ENCODE results near the gene MEIS2. TPM values are rescaled to one million over a fixed set of nuclear protein-coding genes. Genes with fewer than 3 reads are reported as not detected.

Gene MEIS2
- total RNA-seq, 1 experiment from 2014 or later = 17.5 TPM

DNA sequence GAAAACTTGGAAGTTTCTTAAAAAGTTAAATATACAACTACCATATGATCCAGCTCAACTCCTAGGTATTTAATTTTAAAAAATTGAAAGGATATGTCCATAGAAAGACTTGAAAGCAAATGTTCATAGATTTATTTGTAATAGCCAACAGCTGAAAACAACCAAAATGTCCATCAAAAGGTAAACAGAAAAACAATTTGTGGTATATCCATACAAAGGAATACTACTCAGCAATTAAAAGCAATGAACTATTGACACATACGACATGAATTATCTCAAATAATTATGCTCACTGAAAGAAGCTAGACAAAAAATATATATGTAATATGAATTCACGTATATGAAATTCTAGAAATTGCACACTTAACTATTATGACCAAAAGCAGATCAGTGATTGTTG lies 249.5 kb downstream of the MEIS2 start:
- Histone ChIP-seq H3K27me3 (ENCODE audit: low read length) (no peaks in the 10 kb centered on the region), H3K79me2 (ENCODE audit: low read length) (no peaks in the 10 kb centered on the region), H3F3A (ENCODE audit: low read length, unreplicated experiment) (no peaks in the 10 kb centered on the region), H3K9me3 (ENCODE audit: low read length) (no peaks in the 10 kb centered on the region), H3K36me3 (ENCODE audit: low read depth, low read length) (no peaks in the 10 kb centered on the region), H3K4me1 (ENCODE audit: insufficient read depth, low read length) (no peaks in the 10 kb centered on the region), H3K4me3 (ENCODE audit: low read length) (no peak overlapping the region), H2AFZ (ENCODE audit: low read length) (no peak overlapping the region), H3K27ac (ENCODE audit: low read length) (no peak overlapping the region), H3K9ac (ENCODE audit: low read length) (no peak overlapping the region), H3K9me2 (replicated peaks; ENCODE audit: low read length) (no peaks in the 10 kb centered on the region), H3K4me2 (ENCODE audit: low read length) (no peak overlapping the region), H4K20me1 (ENCODE audit: low read length) (no peaks in the 10 kb centered on the region)
- CTCF ChIA-PET = no interaction called here
- POLR2A ChIA-PET (ENCODE audit: unreplicated experiment) = no interaction called here
- TF ChIP-seq EZH2 (IDR thresholded peaks at IDR 0.05; ENCODE audit: low read length, unreplicated experiment) (no peak), EZH2phosphoT487 (IDR thresholded peaks at IDR 0.05; ENCODE audit: borderline replicate concordance, low read length) (no peak)
- TF ChIP-seq, protein P1, sequence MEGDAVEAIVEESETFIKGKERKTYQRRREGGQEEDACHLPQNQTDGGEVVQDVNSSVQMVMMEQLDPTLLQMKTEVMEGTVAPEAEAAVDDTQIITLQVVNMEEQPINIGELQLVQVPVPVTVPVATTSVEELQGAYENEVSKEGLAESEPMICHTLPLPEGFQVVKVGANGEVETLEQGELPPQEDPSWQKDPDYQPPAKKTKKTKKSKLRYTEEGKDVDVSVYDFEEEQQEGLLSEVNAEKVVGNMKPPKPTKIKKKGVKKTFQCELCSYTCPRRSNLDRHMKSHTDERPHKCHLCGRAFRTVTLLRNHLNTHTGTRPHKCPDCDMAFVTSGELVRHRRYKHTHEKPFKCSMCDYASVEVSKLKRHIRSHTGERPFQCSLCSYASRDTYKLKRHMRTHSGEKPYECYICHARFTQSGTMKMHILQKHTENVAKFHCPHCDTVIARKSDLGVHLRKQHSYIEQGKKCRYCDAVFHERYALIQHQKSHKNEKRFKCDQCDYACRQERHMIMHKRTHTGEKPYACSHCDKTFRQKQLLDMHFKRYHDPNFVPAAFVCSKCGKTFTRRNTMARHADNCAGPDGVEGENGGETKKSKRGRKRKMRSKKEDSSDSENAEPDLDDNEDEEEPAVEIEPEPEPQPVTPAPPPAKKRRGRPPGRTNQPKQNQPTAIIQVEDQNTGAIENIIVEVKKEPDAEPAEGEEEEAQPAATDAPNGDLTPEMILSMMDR (conservative IDR thresholded peaks at IDR 0.05; ENCODE audit: low read depth, low read length) = no peak
- intact Hi-C loops (cut with micrococcal nuclease) = no loop called here
- BruUV-seq (replicated peaks) = no TSS peak
- DNase-seq = no peak
- ATAC-seq = no peak

DNA sequence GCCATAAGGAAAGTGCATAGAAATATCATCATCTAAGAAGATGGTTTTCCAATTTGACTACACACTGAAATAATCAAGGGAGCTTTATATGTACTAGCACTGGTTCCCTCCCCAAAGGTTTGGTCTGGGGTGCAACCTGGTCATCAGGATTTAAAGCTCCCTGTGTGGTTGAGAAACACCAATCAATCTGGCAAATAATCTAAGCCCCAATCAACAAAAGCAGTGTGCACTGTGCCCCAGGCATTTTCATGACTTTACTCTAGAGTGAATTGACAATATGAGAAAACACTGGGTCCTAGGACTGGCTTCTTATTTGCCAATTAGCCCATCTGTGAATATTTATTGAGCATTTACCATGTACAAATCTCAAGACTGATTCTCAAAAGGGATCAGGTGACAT lies 255.1 kb downstream of the MEIS2 start:
- H3K27ac ChIP-seq (ENCODE audit: low read length) = no peak overlapping the region
- H3K27me3 ChIP-seq (ENCODE audit: low read length) = no peaks in the 10 kb centered on the region
- TF ChIP-seq EZH2 (IDR thresholded peaks at IDR 0.05; ENCODE audit: low read length, unreplicated experiment) = no peak
- no peak for TF ChIP-seq EZH2phosphoT487 (IDR thresholded peaks at IDR 0.05; ENCODE audit: borderline replicate concordance, low read length)
- TF ChIP-seq, protein P1 (conservative IDR thresholded peaks at IDR 0.05; ENCODE audit: low read depth, low read length) = no peak
- ATAC-seq = no peak
- H3K9me2 ChIP-seq (replicated peaks; ENCODE audit: low read length) = no peaks in the 10 kb centered on the region
- no peaks in the 10 kb centered on the region for H4K20me1 ChIP-seq (ENCODE audit: low read length)
- H3K36me3 ChIP-seq (ENCODE audit: low read depth, low read length) = no peaks in the 10 kb centered on the region
- no peaks in the 10 kb centered on the region for H3K9me3 ChIP-seq (ENCODE audit: low read length)
- no peak overlapping the region for H3K4me2 ChIP-seq (ENCODE audit: low read length)
- DNase-seq = no peak
- H3K4me3 ChIP-seq (ENCODE audit: low read length) = no peak overlapping the region
- no peaks in the 10 kb centered on the region for H3K79me2 ChIP-seq (ENCODE audit: low read length)
- ChIA-PET POLR2A (ENCODE audit: unreplicated experiment) (no interaction called here), CTCF (no interaction called here)
- H3K9ac ChIP-seq (ENCODE audit: low read length) = no peak overlapping the region
- H3F3A ChIP-seq (ENCODE audit: low read length, unreplicated experiment) = no peaks in the 10 kb centered on the region
- H3K4me1 ChIP-seq (ENCODE audit: insufficient read depth, low read length) = peaks cover 10% of the 10 kb centered on the region
- BruUV-seq (replicated peaks) = no TSS peak
- H2AFZ ChIP-seq (ENCODE audit: low read length) = no peak overlapping the region
- intact Hi-C loops (cut with micrococcal nuclease) = no loop called here

DNA sequence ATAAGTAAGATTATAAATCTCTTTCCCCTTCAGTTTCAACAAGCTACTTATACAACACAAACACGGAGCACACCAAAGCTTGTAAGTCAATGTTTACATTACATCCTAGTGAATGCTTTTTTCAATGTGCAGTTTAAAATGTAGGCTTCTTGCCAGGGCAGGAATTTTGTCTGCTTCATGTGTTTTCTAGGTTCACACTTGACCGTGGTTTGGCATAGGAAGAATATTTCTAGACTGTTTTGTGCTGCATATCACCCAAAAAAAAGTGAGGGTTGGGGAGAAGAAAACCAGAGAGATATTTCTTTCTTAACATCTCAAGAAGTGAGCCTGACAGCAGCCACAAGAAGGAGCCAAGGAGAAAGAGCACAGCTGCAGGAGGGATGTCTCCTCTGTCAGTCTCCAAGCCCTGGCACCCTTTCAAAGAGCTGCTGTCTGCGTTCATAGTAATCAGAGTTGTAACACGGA lies 255.8 kb downstream of the MEIS2 start:
- ATAC-seq = peak; percentile 51
- H3K9me3 ChIP-seq (ENCODE audit: low read length) = no peaks in the 10 kb centered on the region
- peak overlapping the region; percentile 43 for H2AFZ ChIP-seq (ENCODE audit: low read length)
- no peaks in the 10 kb centered on the region for H3F3A ChIP-seq (ENCODE audit: low read length, unreplicated experiment)
- no peaks in the 10 kb centered on the region for H3K36me3 ChIP-seq (ENCODE audit: low read depth, low read length)
- no peaks in the 10 kb centered on the region for H3K79me2 ChIP-seq (ENCODE audit: low read length)
- H3K27ac ChIP-seq (ENCODE audit: low read length) = no peak overlapping the region
- H3K4me2 ChIP-seq (ENCODE audit: low read length) = 0 out of 2 replicates have a peak overlapping the region, but pooled peaks have one; percentile 17
- no peak overlapping the region for H3K4me3 ChIP-seq (ENCODE audit: low read length)
- DNase-seq = peak; percentile 49
- POLR2A ChIA-PET (ENCODE audit: unreplicated experiment) = interaction anchor here (0.6 kb wide), 1 partner anchor 492 kb away, joined by 3 read pairs; no protein-coding TSS in a partner anchor
- H3K4me1 ChIP-seq (ENCODE audit: insufficient read depth, low read length) = peaks cover 10% of the 10 kb centered on the region
- intact Hi-C loops (cut with micrococcal nuclease) = no loop called here
- no peak overlapping the region for H3K9ac ChIP-seq (ENCODE audit: low read length)
- H3K27me3 ChIP-seq (ENCODE audit: low read length) = no peaks in the 10 kb centered on the region
- CTCF ChIA-PET = no interaction called here
- H4K20me1 ChIP-seq (ENCODE audit: low read length) = no peaks in the 10 kb centered on the region
- no peaks in the 10 kb centered on the region for H3K9me2 ChIP-seq (replicated peaks; ENCODE audit: low read length)
- no TSS peak for BruUV-seq (replicated peaks)
- no peak for TF ChIP-seq EZH2phosphoT487 (IDR thresholded peaks at IDR 0.05; ENCODE audit: borderline replicate concordance, low read length)
- TF ChIP-seq, protein P1 (conservative IDR thresholded peaks at IDR 0.05; ENCODE audit: low read depth, low read length) = no peak
- TF ChIP-seq EZH2 (IDR thresholded peaks at IDR 0.05; ENCODE audit: low read length, unreplicated experiment) = no peak
